ENCODE measurements around the gene ADAMTSL1. TPM values are rescaled to one million over a fixed set of nuclear protein-coding genes. Genes with fewer than 3 reads are reported as not detected.

The ADAMTSL1 gene
- total RNA-seq, 2 donors from 2014 or later = not detected

DNA sequence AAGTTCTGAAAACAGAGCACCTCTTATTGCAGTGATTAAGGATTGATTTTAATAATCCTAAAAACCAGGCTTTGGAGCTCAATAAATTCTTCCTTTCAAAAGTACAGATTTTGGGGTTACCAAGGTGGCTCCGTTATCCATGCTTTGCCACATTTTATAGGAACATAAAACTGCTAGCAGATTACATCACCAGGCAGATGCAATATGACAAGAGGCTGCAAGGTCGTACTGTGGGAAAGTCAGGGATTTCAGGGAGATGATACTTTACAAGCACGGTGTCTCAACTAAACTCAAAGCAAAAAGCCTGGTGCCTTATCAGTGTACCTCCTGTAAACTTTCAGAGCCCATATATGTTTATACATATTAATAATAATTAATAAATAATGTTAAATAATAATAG is 28.6 kb downstream of the ADAMTSL1 start:
- H3K27ac Mint-ChIP-seq = no peak overlapping the region
- no peak overlapping the region for H3K4me3 Mint-ChIP-seq
- ATAC-seq (replicated peaks) = no peak
- no peaks in the 10 kb centered on the region for H3K4me1 Mint-ChIP-seq
- H3K27me3 Mint-ChIP-seq = no peaks in the 10 kb centered on the region
- H3K9me3 Mint-ChIP-seq = no peaks in the 10 kb centered on the region
- no peaks in the 10 kb centered on the region for H3K36me3 Mint-ChIP-seq (ENCODE audit: low read depth)

- Mint-ChIP-seq H3K27ac (no peak overlapping the region), H3K36me3 (ENCODE audit: low read depth) (no peaks in the 10 kb centered on the region), H3K9me3 (no peaks in the 10 kb centered on the region), H3K4me1 (no peaks in the 10 kb centered on the region), H3K27me3 (no peaks in the 10 kb centered on the region), H3K4me3 (no peak overlapping the region)
- no peak for ATAC-seq (replicated peaks)
These were observed 30.8 kb downstream of the ADAMTSL1 start for GRCh38 chr9:18504707-18505106.

DNA sequence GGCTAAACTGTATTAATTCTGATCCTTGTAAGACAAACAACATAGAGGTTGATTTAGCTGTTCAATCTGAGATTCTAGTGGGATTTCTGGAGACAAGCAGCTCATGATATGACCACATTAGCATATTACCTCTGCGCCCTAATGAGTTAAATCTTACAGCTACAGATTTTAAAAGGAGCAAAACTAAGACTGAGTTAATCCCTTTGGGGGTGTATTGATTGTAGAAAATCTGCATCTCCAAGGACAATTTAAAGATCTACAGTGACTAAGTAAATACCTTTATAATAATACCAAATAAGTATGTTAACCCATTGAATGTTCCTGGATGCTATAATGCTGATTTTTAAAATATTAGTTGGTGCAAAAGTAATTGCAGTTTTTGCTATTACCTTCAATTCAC is 33.2 kb downstream of the ADAMTSL1 start:
- H3K36me3 Mint-ChIP-seq (ENCODE audit: low read depth) = no peaks in the 10 kb centered on the region
- H3K4me3 Mint-ChIP-seq = no peak overlapping the region
- no peaks in the 10 kb centered on the region for H3K27me3 Mint-ChIP-seq
- H3K27ac Mint-ChIP-seq = no peak overlapping the region
- no peaks in the 10 kb centered on the region for H3K9me3 Mint-ChIP-seq
- no peak for ATAC-seq (replicated peaks)
- H3K4me1 Mint-ChIP-seq = no peaks in the 10 kb centered on the region

- Mint-ChIP-seq H3K9me3 (no peaks in the 10 kb centered on the region), H3K4me1 (no peaks in the 10 kb centered on the region), H3K27ac (no peak overlapping the region), H3K27me3 (no peaks in the 10 kb centered on the region), H3K4me3 (no peak overlapping the region), H3K36me3 (ENCODE audit: low read depth) (no peaks in the 10 kb centered on the region)
- no peak for ATAC-seq (replicated peaks)
These were observed 42.6 kb downstream of the ADAMTSL1 start for GRCh38 chr9:18516514-18516913.

DNA sequence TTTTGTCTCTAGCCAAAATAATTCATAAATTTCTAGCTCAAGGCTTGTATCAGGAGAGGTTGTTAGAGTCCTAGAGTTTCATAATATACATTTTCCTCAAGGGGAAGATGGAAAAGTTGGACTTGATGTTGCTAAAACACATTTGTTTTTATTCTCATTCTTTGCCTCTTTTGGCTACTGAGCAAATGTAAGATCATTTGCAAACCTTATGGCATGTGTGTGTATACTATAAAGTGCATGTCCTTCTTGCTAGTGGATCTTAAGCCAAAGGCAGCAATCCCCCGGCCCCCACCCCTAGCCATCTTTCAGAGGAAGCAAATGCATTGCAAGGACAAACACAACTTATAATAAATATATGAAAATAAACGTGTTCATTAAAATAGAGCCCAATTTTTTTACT is 43.0 kb downstream of the ADAMTSL1 start:
- Mint-ChIP-seq H3K27ac (no peak overlapping the region), H3K9me3 (no peaks in the 10 kb centered on the region), H3K4me1 (no peaks in the 10 kb centered on the region), H3K27me3 (no peaks in the 10 kb centered on the region), H3K4me3 (no peak overlapping the region), H3K36me3 (ENCODE audit: low read depth) (no peaks in the 10 kb centered on the region)
- ATAC-seq (replicated peaks) = no peak

- no peaks in the 10 kb centered on the region for H3K36me3 Mint-ChIP-seq (ENCODE audit: low read depth)
- H3K4me1 Mint-ChIP-seq = no peaks in the 10 kb centered on the region
- no peaks in the 10 kb centered on the region for H3K27me3 Mint-ChIP-seq
- no peak for ATAC-seq (replicated peaks)
- H3K9me3 Mint-ChIP-seq = no peaks in the 10 kb centered on the region
- H3K27ac Mint-ChIP-seq = no peak overlapping the region
- H3K4me3 Mint-ChIP-seq = no peak overlapping the region
These were observed 46.6 kb downstream of the ADAMTSL1 start for GRCh38 chr9:18520416-18521047.

DNA sequence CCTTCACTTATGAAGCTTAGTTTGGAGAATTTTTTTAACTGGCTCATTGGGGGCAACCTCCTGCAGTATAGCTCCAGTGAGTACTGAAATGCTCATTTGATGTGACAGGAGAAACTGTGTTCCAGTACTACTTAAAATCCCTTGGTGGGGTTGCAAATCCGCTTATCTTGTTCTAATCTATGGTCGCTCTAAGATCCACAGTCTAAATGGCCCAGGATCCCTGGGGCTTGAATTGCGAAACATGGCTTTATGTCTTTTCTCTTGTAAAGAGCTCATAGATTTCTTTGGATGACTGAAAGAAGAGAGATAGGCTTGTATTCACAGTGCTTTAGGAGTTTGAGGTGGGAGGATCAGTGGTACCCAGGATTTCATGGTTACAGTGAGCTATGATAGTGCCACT is 52.7 kb downstream of the ADAMTSL1 start:
- no peak overlapping the region for H3K27ac Mint-ChIP-seq
- no peaks in the 10 kb centered on the region for H3K27me3 Mint-ChIP-seq
- no peak overlapping the region for H3K4me3 Mint-ChIP-seq

GRCh38 chr9:18531136-18532065 is 57.4 kb downstream of the ADAMTSL1 start:
- no peaks in the 10 kb centered on the region for H3K36me3 Mint-ChIP-seq (ENCODE audit: low read depth)
- no peak overlapping the region for H3K4me3 Mint-ChIP-seq
- H3K27ac Mint-ChIP-seq = no peak overlapping the region
- H3K27me3 Mint-ChIP-seq = no peaks in the 10 kb centered on the region
- H3K4me1 Mint-ChIP-seq = no peaks in the 10 kb centered on the region
- ATAC-seq (replicated peaks) = no peak
- peaks cover 18% of the 10 kb centered on the region for H3K9me3 Mint-ChIP-seq

More for the DNA sequence above, 52.7 kb downstream of the ADAMTSL1 start:
- Mint-ChIP-seq H3K4me1 (no peaks in the 10 kb centered on the region), H3K9me3 (no peaks in the 10 kb centered on the region), H3K36me3 (ENCODE audit: low read depth) (no peaks in the 10 kb centered on the region)
- no peak for ATAC-seq (replicated peaks)

DNA sequence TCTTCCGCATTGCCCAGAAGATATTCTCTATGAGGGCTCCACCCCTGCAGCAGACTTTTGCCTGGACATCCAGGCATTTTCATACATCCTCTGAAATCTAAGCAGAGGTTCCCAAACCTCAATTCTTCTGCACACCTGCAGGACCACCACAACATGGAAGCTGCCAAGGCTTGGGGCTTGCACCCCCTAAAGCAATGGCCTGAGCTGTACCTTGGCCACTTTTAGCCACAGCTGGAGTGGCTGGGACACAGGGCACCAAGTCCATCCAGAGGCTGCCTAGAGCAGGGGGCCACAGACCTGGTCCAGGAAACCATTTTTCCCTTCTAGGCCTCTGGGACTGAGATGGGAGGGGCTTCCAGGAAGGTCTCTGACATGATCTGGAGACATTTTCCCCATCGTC is 60.7 kb downstream of the ADAMTSL1 start:
- no peak for ATAC-seq (replicated peaks)
- no peak overlapping the region for H3K27ac Mint-ChIP-seq
- peaks cover 4% of the 10 kb centered on the region for H3K27me3 Mint-ChIP-seq
- H3K36me3 Mint-ChIP-seq (ENCODE audit: low read depth) = no peaks in the 10 kb centered on the region
- H3K4me3 Mint-ChIP-seq = no peak overlapping the region
- H3K4me1 Mint-ChIP-seq = no peaks in the 10 kb centered on the region
- peaks cover 23% of the 10 kb centered on the region for H3K9me3 Mint-ChIP-seq

- no peak overlapping the region for H3K27ac Mint-ChIP-seq
- H3K4me3 Mint-ChIP-seq = no peak overlapping the region
- no peaks in the 10 kb centered on the region for H3K36me3 Mint-ChIP-seq (ENCODE audit: low read depth)
- H3K27me3 Mint-ChIP-seq = peaks cover 4% of the 10 kb centered on the region
- peaks cover 23% of the 10 kb centered on the region for H3K9me3 Mint-ChIP-seq
- no peaks in the 10 kb centered on the region for H3K4me1 Mint-ChIP-seq
- ATAC-seq (replicated peaks) = no peak
These were observed 62.6 kb downstream of the ADAMTSL1 start for GRCh38 chr9:18536554-18536953.

DNA sequence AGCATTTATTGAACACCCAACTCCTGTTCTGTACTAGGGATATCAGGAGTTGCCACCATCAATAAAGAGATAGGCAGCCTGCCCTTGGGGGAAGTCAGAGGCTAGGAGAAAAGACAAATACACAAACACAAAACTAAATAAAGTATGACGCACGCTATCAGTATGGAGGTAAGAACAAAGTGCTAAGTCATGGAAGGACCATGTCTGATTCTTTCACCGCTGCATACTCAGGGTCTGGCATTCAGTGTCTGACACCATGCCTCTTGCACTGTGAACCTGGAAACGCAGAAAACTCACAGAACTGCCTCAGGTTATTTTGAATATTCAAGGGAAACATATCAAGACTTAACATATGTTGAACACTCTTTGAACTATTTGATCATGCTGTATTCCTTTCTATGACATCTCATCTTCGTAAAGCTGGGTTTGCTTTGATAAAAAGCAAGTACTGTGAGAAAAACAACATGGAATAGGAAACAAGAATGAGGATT is 65.3 kb downstream of the ADAMTSL1 start:
- H3K4me1 Mint-ChIP-seq = no peaks in the 10 kb centered on the region
- no peaks in the 10 kb centered on the region for H3K36me3 Mint-ChIP-seq (ENCODE audit: low read depth)
- H3K27me3 Mint-ChIP-seq = peaks cover 6% of the 10 kb centered on the region
- H3K9me3 Mint-ChIP-seq = peaks cover 18% of the 10 kb centered on the region
- no peak for ATAC-seq (replicated peaks)
- no peak overlapping the region for H3K27ac Mint-ChIP-seq
- no peak overlapping the region for H3K4me3 Mint-ChIP-seq

GRCh38 chr9:18542837-18543405 is 69.0 kb downstream of the ADAMTSL1 start:
- no peaks in the 10 kb centered on the region for H3K36me3 Mint-ChIP-seq (ENCODE audit: low read depth)
- no peak overlapping the region for H3K27ac Mint-ChIP-seq
- no peak overlapping the region for H3K4me3 Mint-ChIP-seq
- H3K27me3 Mint-ChIP-seq = peaks cover 3% of the 10 kb centered on the region
- H3K4me1 Mint-ChIP-seq = no peaks in the 10 kb centered on the region
- ATAC-seq (replicated peaks) = no peak
- peaks cover 4% of the 10 kb centered on the region for H3K9me3 Mint-ChIP-seq

DNA sequence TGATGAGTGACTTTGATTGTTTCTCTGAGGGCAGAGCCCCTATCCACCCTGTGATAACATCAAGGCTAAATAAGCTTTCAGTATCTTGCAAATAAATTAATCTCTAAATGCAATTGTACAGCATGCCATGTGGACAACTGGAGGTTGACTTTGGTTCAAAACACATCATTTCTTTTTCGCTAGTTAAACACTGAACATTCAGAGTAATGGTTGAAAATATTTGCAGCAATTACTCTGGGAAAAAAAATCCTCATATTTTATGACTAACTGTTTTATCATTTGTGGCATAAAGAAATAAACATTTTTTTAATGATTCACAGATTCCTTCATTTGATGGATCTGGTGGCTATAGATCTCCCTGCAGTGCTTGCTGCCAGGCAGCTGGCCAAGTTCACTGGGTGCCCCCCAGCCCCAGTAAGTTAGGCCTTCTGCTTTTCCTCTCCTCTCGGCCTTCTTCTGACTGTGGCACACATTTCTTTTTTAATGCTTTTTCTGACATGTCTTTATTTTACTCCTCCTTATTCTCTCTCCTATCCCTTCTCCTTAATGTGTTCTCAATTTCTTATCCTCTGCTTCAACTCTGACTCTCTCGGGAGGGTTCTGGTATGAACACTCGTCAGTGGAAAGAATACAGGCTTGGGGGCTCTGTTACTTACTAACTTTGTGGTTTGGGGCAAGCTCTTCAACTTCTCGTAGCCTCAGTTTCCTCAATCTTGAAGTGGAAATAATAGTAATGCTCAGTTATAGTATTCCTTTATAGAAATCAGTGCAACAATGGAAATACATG is 69.6 kb downstream of the ADAMTSL1 start:
- H3K4me3 Mint-ChIP-seq = no peak overlapping the region
- peaks cover 4% of the 10 kb centered on the region for H3K9me3 Mint-ChIP-seq
- no peak for ATAC-seq (replicated peaks)
- H3K27ac Mint-ChIP-seq = no peak overlapping the region
- H3K27me3 Mint-ChIP-seq = peaks cover 3% of the 10 kb centered on the region
- no peaks in the 10 kb centered on the region for H3K36me3 Mint-ChIP-seq (ENCODE audit: low read depth)
- no peaks in the 10 kb centered on the region for H3K4me1 Mint-ChIP-seq

GRCh38 chr9:18544456-18544855 is 70.5 kb downstream of the ADAMTSL1 start:
- no peak overlapping the region for H3K4me3 Mint-ChIP-seq
- H3K9me3 Mint-ChIP-seq = peaks cover 4% of the 10 kb centered on the region
- no peaks in the 10 kb centered on the region for H3K36me3 Mint-ChIP-seq (ENCODE audit: low read depth)
- peaks cover 3% of the 10 kb centered on the region for H3K27me3 Mint-ChIP-seq
- ATAC-seq (replicated peaks) = no peak
- H3K27ac Mint-ChIP-seq = no peak overlapping the region
- H3K4me1 Mint-ChIP-seq = no peaks in the 10 kb centered on the region
